ENCODE data around the gene ARHGAP23. TPM values are rescaled to one million over a fixed set of nuclear protein-coding genes. Genes with fewer than 3 reads are reported as not detected.
A peak's percentile ranks its signal among the peaks of the same experiment; 100 is the strongest.
"Not testable (repeated sequence)": the region's sequence is repeated elsewhere in the genome, so short reads cannot be mapped to it uniquely, and the experiment has no call there.

ARHGAP23 gene
- total and polyA plus RNA-seq, 2 donors (not counting 3 experiments of a cell fraction or from before 2014, with no cell fraction given), result 25.4 to 190 TPM

GRCh38 chr17:38474666-38475065 is 46.4 kb downstream of the ARHGAP23 start:
- CTCF ChIA-PET, result interaction anchor here (1.1 to 1.5 kb wide), 2 partner anchors 23 to 31 kb away, joined by 5 to 6 read pairs; no protein-coding TSS in a partner anchor
- H3K27ac ChIP-seq (ENCODE audit: insufficient read depth, low read depth, low read length); POLR2A ChIA-PET; H3K27me3 ChIP-seq (ENCODE audit: control insufficient read depth in 2 of 2, insufficient read depth in 2 of 2, low read length in 2 of 2); H3K4me2 ChIP-seq (ENCODE audit: insufficient read depth, low read length); H4K20me1 ChIP-seq (replicated peaks; ENCODE audit: control insufficient read depth, extremely low read depth, insufficient read depth, low read length); intact Hi-C loops (cut with micrococcal nuclease); H3K9me3 ChIP-seq (replicated peaks; ENCODE audit: control insufficient read depth, insufficient read depth, low read length); BruUV-seq (replicated peaks); FAIRE-seq; DNase-seq (ENCODE audit: low read depth, low spot score); dilution Hi-C loops (cut with MboI; ENCODE audit: extremely low pct_ligation_motif_present, low sequenced_read_pairs); H3K4me3 ChIP-seq (replicated peaks in 1 of 3; ENCODE audit: insufficient read depth in 1 of 3, low read depth in 1 of 3, low read length in 3 of 3); H2AFZ ChIP-seq (ENCODE audit: low read depth, low read length); H3K9ac ChIP-seq (replicated peaks; ENCODE audit: extremely low read depth, insufficient read depth, low read length); H3K9me1 ChIP-seq (replicated peaks; ENCODE audit: control insufficient read depth, extremely low read depth, insufficient read depth, low read length): not testable (repeated sequence)
- H3K36me3 ChIP-seq (ENCODE audit: control insufficient read depth in 2 of 2, extremely low read depth in 1 of 2, insufficient read depth in 2 of 2, low read length in 2 of 2), result peaks cover 3 to 37% of the 10 kb centered on the region in 2 experiments
- peaks cover 26% of the 10 kb centered on the region for H3K4me1 ChIP-seq (ENCODE audit: control insufficient read depth, extremely low read depth, insufficient read depth, low read length)
- TF ChIP-seq, protein P1, sequence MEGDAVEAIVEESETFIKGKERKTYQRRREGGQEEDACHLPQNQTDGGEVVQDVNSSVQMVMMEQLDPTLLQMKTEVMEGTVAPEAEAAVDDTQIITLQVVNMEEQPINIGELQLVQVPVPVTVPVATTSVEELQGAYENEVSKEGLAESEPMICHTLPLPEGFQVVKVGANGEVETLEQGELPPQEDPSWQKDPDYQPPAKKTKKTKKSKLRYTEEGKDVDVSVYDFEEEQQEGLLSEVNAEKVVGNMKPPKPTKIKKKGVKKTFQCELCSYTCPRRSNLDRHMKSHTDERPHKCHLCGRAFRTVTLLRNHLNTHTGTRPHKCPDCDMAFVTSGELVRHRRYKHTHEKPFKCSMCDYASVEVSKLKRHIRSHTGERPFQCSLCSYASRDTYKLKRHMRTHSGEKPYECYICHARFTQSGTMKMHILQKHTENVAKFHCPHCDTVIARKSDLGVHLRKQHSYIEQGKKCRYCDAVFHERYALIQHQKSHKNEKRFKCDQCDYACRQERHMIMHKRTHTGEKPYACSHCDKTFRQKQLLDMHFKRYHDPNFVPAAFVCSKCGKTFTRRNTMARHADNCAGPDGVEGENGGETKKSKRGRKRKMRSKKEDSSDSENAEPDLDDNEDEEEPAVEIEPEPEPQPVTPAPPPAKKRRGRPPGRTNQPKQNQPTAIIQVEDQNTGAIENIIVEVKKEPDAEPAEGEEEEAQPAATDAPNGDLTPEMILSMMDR (IDR thresholded peaks at IDR 0.05; ENCODE audit: extremely low read depth in 1 of 2, insufficient read depth in 1 of 2, low read depth in 1 of 2, low read length in 2 of 2), result peak in 1 of 2 donors; percentile 32
- H3K79me2 ChIP-seq (ENCODE audit: control insufficient read depth, insufficient read depth, low read length), result peaks cover 28% of the 10 kb centered on the region

DNA sequence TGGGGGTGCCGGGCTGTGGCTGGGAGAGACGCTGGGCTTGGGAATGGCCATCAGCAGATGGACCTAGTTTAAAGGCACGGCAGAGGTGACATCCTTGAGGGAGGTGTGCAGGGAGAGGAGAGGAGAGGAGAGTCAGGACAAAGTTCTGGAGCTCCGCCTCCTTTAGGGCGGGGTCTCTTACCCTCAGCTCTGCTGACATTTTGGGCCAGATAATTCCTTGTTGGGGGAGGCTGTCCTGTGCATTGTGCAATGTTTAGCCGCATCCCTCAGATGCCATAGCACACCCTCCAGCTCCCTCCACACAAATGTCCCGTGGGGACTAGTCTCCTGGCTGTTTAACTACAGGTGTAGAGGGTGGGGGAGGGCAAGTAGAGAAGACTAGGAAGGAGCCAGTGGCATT is 48.3 kb downstream of the ARHGAP23 start:
- H3K27me3 ChIP-seq (ENCODE audit: control insufficient read depth in 2 of 2, insufficient read depth in 2 of 2, low read length in 2 of 2), result no peaks in the 10 kb centered on the region
- H3K27ac ChIP-seq (ENCODE audit: insufficient read depth, low read depth, low read length), result no peak overlapping the region
- peaks cover 3 to 35% of the 10 kb centered on the region in 2 experiments for H3K36me3 ChIP-seq (ENCODE audit: control insufficient read depth in 2 of 2, extremely low read depth in 1 of 2, insufficient read depth in 2 of 2, low read length in 2 of 2)
- TF ChIP-seq GATA2 (IDR thresholded peaks at IDR 0.05; ENCODE audit: insufficient read depth, insufficient read length, low read depth, low read length), result no peak
- no peak for TF ChIP-seq MYC (IDR thresholded peaks at IDR 0.05; ENCODE audit: low read depth, low read length)
- no peak for TF ChIP-seq FOS (IDR thresholded peaks at IDR 0.05; ENCODE audit: borderline replicate concordance, insufficient read depth, low read length)
- TF ChIP-seq, protein P2, sequence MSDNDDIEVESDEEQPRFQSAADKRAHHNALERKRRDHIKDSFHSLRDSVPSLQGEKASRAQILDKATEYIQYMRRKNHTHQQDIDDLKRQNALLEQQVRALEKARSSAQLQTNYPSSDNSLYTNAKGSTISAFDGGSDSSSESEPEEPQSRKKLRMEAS (IDR thresholded peaks at IDR 0.05; ENCODE audit: insufficient read depth, insufficient read length), result no peak
- TF ChIP-seq POLR2A (IDR thresholded peaks at IDR 0.05; ENCODE audit: low read depth, low read length), result no peak
- H3K4me1 ChIP-seq (ENCODE audit: control insufficient read depth, extremely low read depth, insufficient read depth, low read length), result peaks cover 10% of the 10 kb centered on the region
- H3K79me2 ChIP-seq (ENCODE audit: control insufficient read depth, insufficient read depth, low read length), result peaks cover 26% of the 10 kb centered on the region
- no peaks in the 10 kb centered on the region for H3K9me1 ChIP-seq (replicated peaks; ENCODE audit: control insufficient read depth, extremely low read depth, insufficient read depth, low read length)
- H4K20me1 ChIP-seq (replicated peaks; ENCODE audit: control insufficient read depth, extremely low read depth, insufficient read depth, low read length), result no peaks in the 10 kb centered on the region
- FAIRE-seq (no peak), DNase-seq (ENCODE audit: low read depth, low spot score) (no peak)
- H3K4me2 ChIP-seq (ENCODE audit: insufficient read depth, low read length), result no peak overlapping the region
- H2AFZ ChIP-seq (ENCODE audit: low read depth, low read length), result no peak overlapping the region
- ChIA-PET POLR2A (no interaction called here), CTCF (no interaction called here)
- dilution Hi-C loops (cut with MboI; ENCODE audit: extremely low pct_ligation_motif_present, low sequenced_read_pairs), result no loop called here
- no peak overlapping the region for H3K4me3 ChIP-seq (replicated peaks in 1 of 3; ENCODE audit: insufficient read depth in 1 of 3, low read depth in 1 of 3, low read length in 3 of 3)
- intact Hi-C loops (cut with micrococcal nuclease), result no loop called here
- H3K9ac ChIP-seq (replicated peaks; ENCODE audit: extremely low read depth, insufficient read depth, low read length), result no peak overlapping the region
- no TSS peak for BruUV-seq (replicated peaks)
- no peaks in the 10 kb centered on the region for H3K9me3 ChIP-seq (replicated peaks; ENCODE audit: control insufficient read depth, insufficient read depth, low read length)

GRCh38 chr17:38477417-38477816 is 49.2 kb downstream of the ARHGAP23 start:
- H3K4me1 ChIP-seq (ENCODE audit: control insufficient read depth, extremely low read depth, insufficient read depth, low read length); H3K9ac ChIP-seq (replicated peaks; ENCODE audit: extremely low read depth, insufficient read depth, low read length); intact Hi-C loops (cut with micrococcal nuclease); DNase-seq (ENCODE audit: low read depth, low spot score); FAIRE-seq; CTCF ChIA-PET; H3K4me2 ChIP-seq (ENCODE audit: insufficient read depth, low read length); H3K27me3 ChIP-seq (ENCODE audit: control insufficient read depth in 2 of 2, insufficient read depth in 2 of 2, low read length in 2 of 2); BruUV-seq (replicated peaks); dilution Hi-C loops (cut with MboI; ENCODE audit: extremely low pct_ligation_motif_present, low sequenced_read_pairs); H2AFZ ChIP-seq (ENCODE audit: low read depth, low read length); H3K4me3 ChIP-seq (replicated peaks in 1 of 3; ENCODE audit: insufficient read depth in 1 of 3, low read depth in 1 of 3, low read length in 3 of 3); H3K27ac ChIP-seq (ENCODE audit: insufficient read depth, low read depth, low read length); H4K20me1 ChIP-seq (replicated peaks; ENCODE audit: control insufficient read depth, extremely low read depth, insufficient read depth, low read length); H3K9me3 ChIP-seq (replicated peaks; ENCODE audit: control insufficient read depth, insufficient read depth, low read length); POLR2A ChIA-PET; H3K9me1 ChIP-seq (replicated peaks; ENCODE audit: control insufficient read depth, extremely low read depth, insufficient read depth, low read length): not testable (repeated sequence)
- Histone ChIP-seq H3K79me2 (ENCODE audit: control insufficient read depth, insufficient read depth, low read length) (peaks cover 23% of the 10 kb centered on the region), H3K36me3 (ENCODE audit: control insufficient read depth in 2 of 2, extremely low read depth in 1 of 2, insufficient read depth in 2 of 2, low read length in 2 of 2) (peaks cover 3 to 34% of the 10 kb centered on the region in 2 experiments)
